HL-60 (cell line): ENCODE measurements around the gene FRAS1.

ENCODE experiments used
- DNase-seq, 2 experiments: peaks; one replicate each; pipeline ENCODE4 v3.0.0-alpha.2; 2010 to 2020; ENCODE audit warnings: low read depth in 1 of 2, low spot score in 1 of 2
- H3K27ac ChIP-seq: fragments of 250-450 bp; sonication (Bioruptor Pico); replicated peaks from 2 replicates; pipeline ENCODE4 v1.5.1; 2020; ENCODE audit warnings: mild to moderate bottlenecking, moderate library complexity
- H3K27me3 ChIP-seq: fragments of 250-450 bp; sonication (Bioruptor Pico); 2 replicates; pipeline ENCODE4 v1.5.1; 2021; ENCODE audit warnings: mild to moderate bottlenecking, moderate library complexity; ENCODE audit not compliant: insufficient read depth, poor library complexity, severe bottlenecking
- H3K4me3 ChIP-seq: replicated peaks from 2 replicates; pipeline ENCODE4 v1.5.1; 2011; ENCODE audit warnings: mild to moderate bottlenecking, control low read depth, low read length; ENCODE audit not compliant: insufficient read depth
- CTCF ChIP-seq: IDR thresholded peaks from one replicate; pipeline ENCODE4 v1.5.1; 2011; ENCODE audit warnings: low read length, control low read depth, inconsistent platforms; ENCODE audit not compliant: insufficient read depth
- GABPA ChIP-seq: IDR thresholded peaks from 2 replicates; pipeline ENCODE4 v1.6.1; 2012; ENCODE audit warnings: low read depth
- POLR2AphosphoS5 ChIP-seq: IDR thresholded peaks from 2 replicates; pipeline ENCODE4 v1.6.1; 2012; ENCODE audit warnings: low read depth
- REST ChIP-seq: IDR thresholded peaks from 2 replicates; pipeline ENCODE4 v1.6.1; 2012; ENCODE audit warnings: low read depth; ENCODE audit not compliant: insufficient replicate concordance
- SPI1 ChIP-seq: IDR thresholded peaks from 2 replicates; pipeline ENCODE4 v1.6.1; 2012; ENCODE audit warnings: low read depth, mild to moderate bottlenecking, borderline replicate concordance

The FRAS1 gene

GRCh38 chr4:78070731-78071282 lies 13.7 kb downstream of the FRAS1 start:
- no peak for TF ChIP-seq REST
- no peak for TF ChIP-seq SPI1
- TF ChIP-seq CTCF, result no peak
- TF ChIP-seq POLR2AphosphoS5, result no peak
- no peak for TF ChIP-seq GABPA
- no peak for DNase-seq
- H3K4me3 ChIP-seq, result no peak overlapping the region
- H3K27me3 ChIP-seq, result peaks cover 10% of the 10 kb centered on the region
- H3K27ac ChIP-seq, result no peak overlapping the region

GRCh38 chr4:78074759-78075158 lies 17.6 kb downstream of the FRAS1 start:
- DNase-seq, result no peak
- TF ChIP-seq CTCF, result no peak
- TF ChIP-seq POLR2AphosphoS5, result no peak
- TF ChIP-seq GABPA, result no peak
- no peak for TF ChIP-seq REST
- Histone ChIP-seq H3K27me3 (peaks cover 10% of the 10 kb centered on the region), H3K27ac (no peak overlapping the region), H3K4me3 (no peak overlapping the region)

- DNase-seq, result no peak
- TF ChIP-seq SPI1 (no peak), POLR2AphosphoS5 (no peak), CTCF (no peak)
Observed at GRCh38 chr4:78075986-78076385, 18.9 kb downstream of the FRAS1 start.

GRCh38 chr4:78078101-78078500 lies 21.0 kb downstream of the FRAS1 start:
- TF ChIP-seq CTCF, result no peak
- no peak for TF ChIP-seq REST
- no peak for TF ChIP-seq POLR2AphosphoS5
- TF ChIP-seq SPI1, result no peak
- TF ChIP-seq GABPA, result no peak
- H3K27me3 ChIP-seq, result peaks cover 3% of the 10 kb centered on the region
- H3K4me3 ChIP-seq, result no peak overlapping the region
- DNase-seq, result no peak
- no peak overlapping the region for H3K27ac ChIP-seq

More at GRCh38 chr4:78075986-78076385, 18.9 kb downstream of the FRAS1 start:
- H3K27ac ChIP-seq, result no peak overlapping the region
- no peak overlapping the region for H3K4me3 ChIP-seq
- H3K27me3 ChIP-seq, result peaks cover 6% of the 10 kb centered on the region
